NT2/D1 (cell line): ENCODE measurements around the gene TSPAN9.

Source experiments
- DNase-seq: peaks from one replicate; pipeline ENCODE4 v3.0.0-alpha.2; 2011; ENCODE audit warnings: low read depth, low spot score
- H3K27me3 ChIP-seq: 2 replicates; pipeline ENCODE4 v1.6.0; 2011; ENCODE audit warnings: mild to moderate bottlenecking; ENCODE audit not compliant: insufficient read length, insufficient read depth
- H3K36me3 ChIP-seq: 2 replicates; pipeline ENCODE4 v1.6.1; 2011; ENCODE audit warnings: mild to moderate bottlenecking, low read length, mixed read lengths; ENCODE audit not compliant: insufficient read depth, insufficient read length
- H3K4me1 ChIP-seq: 2 replicates; pipeline ENCODE4 v1.5.1; 2011; ENCODE audit not compliant: insufficient read depth, insufficient read length
- H3K4me3 ChIP-seq: 2 replicates; pipeline ENCODE4 v1.5.1; 2011; ENCODE audit warnings: low read depth; ENCODE audit not compliant: insufficient read length
- H3K9ac ChIP-seq: 2 replicates; pipeline ENCODE4 v1.6.0; 2011; ENCODE audit warnings: low read depth; ENCODE audit not compliant: insufficient read length
- H3K9me3 ChIP-seq: 2 replicates; pipeline ENCODE4 v1.5.1; 2011; ENCODE audit warnings: mild to moderate bottlenecking, low read length; ENCODE audit not compliant: insufficient read depth
- SUZ12 ChIP-seq: IDR thresholded peaks from 2 replicates; pipeline ENCODE4 v1.6.1; 2011; ENCODE audit not compliant: insufficient read length, insufficient read depth; ENCODE audit errors: extremely low read depth
- YY1 ChIP-seq: IDR thresholded peaks from 2 replicates; pipeline ENCODE4 v1.6.1; 2011; ENCODE audit not compliant: insufficient read length, insufficient read depth
- ZNF274 ChIP-seq: IDR thresholded peaks from 2 replicates; pipeline ENCODE4 v1.6.1; 2011; ENCODE audit warnings: mild to moderate bottlenecking, low read depth, low read length

The TSPAN9 gene

GRCh38 chr12:3081886-3082285 lies 4.7 kb downstream of the TSPAN9 start:
- Histone ChIP-seq H3K9me3 (no peaks in the 10 kb centered on the region), H3K4me3 (no peak overlapping the region), H3K9ac (no peak overlapping the region), H3K4me1 (peaks cover 34% of the 10 kb centered on the region), H3K36me3 (peaks cover 13% of the 10 kb centered on the region), H3K27me3 (peaks cover 12% of the 10 kb centered on the region)
- DNase-seq = no peak
- TF ChIP-seq SUZ12 = no peak
- no peak for TF ChIP-seq ZNF274
- TF ChIP-seq YY1 = no peak

- peaks cover 39% of the 10 kb centered on the region for H3K4me1 ChIP-seq
- H3K4me3 ChIP-seq = no peak overlapping the region
- TF ChIP-seq SUZ12 (no peak), YY1 (no peak), ZNF274 (no peak)
- no peaks in the 10 kb centered on the region for H3K9me3 ChIP-seq
- no peak for DNase-seq
- H3K36me3 ChIP-seq = peaks cover 16% of the 10 kb centered on the region
- H3K9ac ChIP-seq = no peak overlapping the region
- peaks cover 2% of the 10 kb centered on the region for H3K27me3 ChIP-seq
These were observed 6.2 kb downstream of the TSPAN9 start for GRCh38 chr12:3083241-3083920.

GRCh38 chr12:3083921-3084347 lies 6.8 kb downstream of the TSPAN9 start:
- H3K27me3 ChIP-seq = no peaks in the 10 kb centered on the region
- H3K36me3 ChIP-seq = peaks cover 16% of the 10 kb centered on the region
- no peak overlapping the region for H3K4me3 ChIP-seq
- H3K9ac ChIP-seq = peak overlapping the region; percentile 57
- no peaks in the 10 kb centered on the region for H3K9me3 ChIP-seq
- peak; percentile 83 for DNase-seq
- H3K4me1 ChIP-seq = peaks cover 37% of the 10 kb centered on the region
- TF ChIP-seq ZNF274 (no peak), SUZ12 (no peak), YY1 (peak; percentile 29)

- Histone ChIP-seq H3K9me3 (no peaks in the 10 kb centered on the region), H3K4me1 (peaks cover 37% of the 10 kb centered on the region), H3K4me3 (no peak overlapping the region), H3K9ac (peak overlapping the region; percentile 57), H3K36me3 (peaks cover 16% of the 10 kb centered on the region), H3K27me3 (no peaks in the 10 kb centered on the region)
- DNase-seq = peak; percentile 98
- TF ChIP-seq SUZ12 (no peak), YY1 (peak; percentile 47), ZNF274 (no peak)
These were observed 7.6 kb downstream of the TSPAN9 start for GRCh38 chr12:3084742-3085141.

GRCh38 chr12:3085341-3086139 lies 8.4 kb downstream of the TSPAN9 start:
- peaks cover 22% of the 10 kb centered on the region for H3K36me3 ChIP-seq
- peaks cover 38% of the 10 kb centered on the region for H3K4me1 ChIP-seq
- no peaks in the 10 kb centered on the region for H3K9me3 ChIP-seq
- DNase-seq = no peak
- TF ChIP-seq YY1 (no peak), ZNF274 (no peak)
- H3K9ac ChIP-seq = peak overlapping the region; percentile 47
- H3K27me3 ChIP-seq = no peaks in the 10 kb centered on the region
- H3K4me3 ChIP-seq = no peak overlapping the region

- TF ChIP-seq ZNF274 (no peak), SUZ12 (no peak), YY1 (no peak)
- Histone ChIP-seq H3K27me3 (no peaks in the 10 kb centered on the region), H3K9me3 (no peaks in the 10 kb centered on the region), H3K9ac (no peak overlapping the region), H3K4me3 (no peak overlapping the region), H3K36me3 (peaks cover 26% of the 10 kb centered on the region), H3K4me1 (peaks cover 37% of the 10 kb centered on the region)
- DNase-seq = no peak
These were observed 9.0 kb downstream of the TSPAN9 start for GRCh38 chr12:3086211-3086610.

GRCh38 chr12:3086729-3087323 lies 9.6 kb downstream of the TSPAN9 start:
- no peak for TF ChIP-seq ZNF274
- no peak for TF ChIP-seq YY1
- no peak for TF ChIP-seq SUZ12
- no peaks in the 10 kb centered on the region for H3K9me3 ChIP-seq
- no peaks in the 10 kb centered on the region for H3K27me3 ChIP-seq
- no peak overlapping the region for H3K9ac ChIP-seq
- DNase-seq = no peak
- no peak overlapping the region for H3K4me3 ChIP-seq
- peaks cover 26% of the 10 kb centered on the region for H3K36me3 ChIP-seq
- peaks cover 40% of the 10 kb centered on the region for H3K4me1 ChIP-seq
